Activated CD4-positive, CD25-positive, alpha-beta regulatory T cell treated with anti-CD3 and anti-CD28 coated beads, Interleukin-2, amount 50 U/mL, for 16 hours (primary cell): Measurements from ENCODE around the gene PRM1.

ENCODE experiments used
- DNase-seq: peaks from one replicate; pipeline ENCODE4 v3.0.0-alpha.2; 2020; ENCODE audit warnings: low read depth, low spot score

Gene PRM1

GRCh38 chr16:11236461-11237254, 44.5 kb downstream of the PRM1 start:
- no peak for DNase-seq

- no peak for DNase-seq
Observed at GRCh38 chr16:11235703-11235991, 45.5 kb downstream of the PRM1 start.

GRCh38 chr16:11234884-11235702, 46.0 kb downstream of the PRM1 start:
- no peak for DNase-seq

GRCh38 chr16:11233727-11234376, 47.3 kb downstream of the PRM1 start:
- DNase-seq = peak; percentile 42

- peak; percentile 75 for DNase-seq
Observed at GRCh38 chr16:11232852-11233726, 48.0 kb downstream of the PRM1 start.

- no peak for DNase-seq
Observed at GRCh38 chr16:11232302-11232851, 48.8 kb downstream of the PRM1 start.

- DNase-seq = no peak
Observed at GRCh38 chr16:11231367-11231970, 49.7 kb downstream of the PRM1 start.
